Fibroblast of pulmonary artery (primary cell): ENCODE measurements around the gene SLC25A28.

ENCODE experiments used
- DNase-seq: peaks from one replicate; pipeline ENCODE4 v3.0.0-alpha.2; 2010; ENCODE audit warnings: low read depth
- H3K4me3 ChIP-seq: replicated peaks from 2 replicates; pipeline ENCODE4 v1.5.1; 2011; ENCODE audit warnings: low read depth, mild to moderate bottlenecking, control low read depth, low read length, moderate library complexity
- TF ChIP-seq, protein P1 (sequence below): IDR thresholded peaks from 2 replicates; pipeline ENCODE4 v1.5.1; 2011; ENCODE audit warnings: mild to moderate bottlenecking, control low read depth, low read length, inconsistent platforms; ENCODE audit errors: missing control alignments

The SLC25A28 gene

GRCh38 chr10:99565166-99565565 is 55.1 kb downstream of the SLC25A28 start:
- DNase-seq = no peak
- no peak overlapping the region for H3K4me3 ChIP-seq
- TF ChIP-seq, protein P1, sequence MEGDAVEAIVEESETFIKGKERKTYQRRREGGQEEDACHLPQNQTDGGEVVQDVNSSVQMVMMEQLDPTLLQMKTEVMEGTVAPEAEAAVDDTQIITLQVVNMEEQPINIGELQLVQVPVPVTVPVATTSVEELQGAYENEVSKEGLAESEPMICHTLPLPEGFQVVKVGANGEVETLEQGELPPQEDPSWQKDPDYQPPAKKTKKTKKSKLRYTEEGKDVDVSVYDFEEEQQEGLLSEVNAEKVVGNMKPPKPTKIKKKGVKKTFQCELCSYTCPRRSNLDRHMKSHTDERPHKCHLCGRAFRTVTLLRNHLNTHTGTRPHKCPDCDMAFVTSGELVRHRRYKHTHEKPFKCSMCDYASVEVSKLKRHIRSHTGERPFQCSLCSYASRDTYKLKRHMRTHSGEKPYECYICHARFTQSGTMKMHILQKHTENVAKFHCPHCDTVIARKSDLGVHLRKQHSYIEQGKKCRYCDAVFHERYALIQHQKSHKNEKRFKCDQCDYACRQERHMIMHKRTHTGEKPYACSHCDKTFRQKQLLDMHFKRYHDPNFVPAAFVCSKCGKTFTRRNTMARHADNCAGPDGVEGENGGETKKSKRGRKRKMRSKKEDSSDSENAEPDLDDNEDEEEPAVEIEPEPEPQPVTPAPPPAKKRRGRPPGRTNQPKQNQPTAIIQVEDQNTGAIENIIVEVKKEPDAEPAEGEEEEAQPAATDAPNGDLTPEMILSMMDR = no peak

DNA sequence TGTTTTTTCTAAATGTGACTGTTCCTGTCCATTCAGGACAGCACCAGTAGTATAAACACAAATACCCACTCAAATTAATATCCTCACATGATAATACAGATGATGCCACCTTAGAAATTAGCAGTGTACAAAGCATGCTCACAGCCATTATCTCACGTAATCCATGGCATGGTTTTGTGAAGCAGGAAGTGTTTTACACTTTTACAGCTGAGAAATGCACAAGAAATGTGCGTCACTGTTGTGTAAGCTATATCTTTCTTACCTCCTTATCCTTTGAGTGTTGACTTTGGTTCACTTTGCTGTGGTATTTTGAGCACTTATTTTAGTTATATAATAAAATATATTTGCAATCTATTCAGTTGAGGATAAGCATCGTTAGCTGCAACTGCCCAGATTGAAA is 55.9 kb downstream of the SLC25A28 start:
- TF ChIP-seq, protein P1 = no peak
- DNase-seq = no peak
- no peak overlapping the region for H3K4me3 ChIP-seq

GRCh38 chr10:99562631-99563030 is 57.6 kb downstream of the SLC25A28 start:
- no peak for DNase-seq
- TF ChIP-seq, protein P1 = no peak

More at GRCh38 chr10:99562631-99563030, 57.6 kb downstream of the SLC25A28 start:
- no peak overlapping the region for H3K4me3 ChIP-seq
